Mesenchymal stem cell (in vitro differentiated cells and primary cell): ENCODE measurements around the gene CDC42EP4.

Experiments
- DNase-seq: peaks from one replicate; pipeline ENCODE4 v3.0.0-alpha.2; 2013
- H2AFZ ChIP-seq: one replicate; pipeline ENCODE4 v1.6.1; 2013; ENCODE audit warnings: low read depth, mild to moderate bottlenecking, control low read depth, inconsistent platforms, low read length, moderate library complexity
- H2AK5ac ChIP-seq: 2 replicates; pipeline ENCODE4 v1.6.1; 2013; ENCODE audit warnings: low read length, moderate library complexity, mild to moderate bottlenecking, inconsistent platforms; ENCODE audit not compliant: severe bottlenecking
- H2BK120ac ChIP-seq: one replicate; pipeline ENCODE4 v1.6.1; 2013; ENCODE audit warnings: low read depth, mild to moderate bottlenecking, inconsistent platforms, low read length, moderate library complexity
- H2BK12ac ChIP-seq, 2 experiments: one replicate each; pipeline ENCODE4 v1.6.1; 2013; ENCODE audit warnings: inconsistent platforms in 2 of 2, low read length in 2 of 2, mild to moderate bottlenecking in 2 of 2, moderate library complexity in 2 of 2, control low read depth in 1 of 2
- H2BK15ac ChIP-seq: one replicate; pipeline ENCODE4 v1.6.1; 2013; ENCODE audit warnings: mild to moderate bottlenecking, low read depth, inconsistent platforms; ENCODE audit not compliant: poor library complexity, severe bottlenecking
- H2BK5ac ChIP-seq: 2 replicates; pipeline ENCODE4 v1.6.1; 2013; ENCODE audit warnings: low read depth, mild to moderate bottlenecking, low read length, control low read depth, inconsistent platforms; ENCODE audit not compliant: poor library complexity, severe bottlenecking
- H3K14ac ChIP-seq, 2 experiments: one replicate each; pipeline ENCODE4 v1.6.1; 2013; ENCODE audit warnings: inconsistent platforms in 2 of 2, low read length in 2 of 2, control low read depth in 1 of 2, mild to moderate bottlenecking in 1 of 2, moderate library complexity in 1 of 2
- H3K18ac ChIP-seq, 2 experiments: one replicate each; pipeline ENCODE4 v1.6.1; 2013; ENCODE audit warnings: inconsistent platforms in 2 of 2, low read length in 2 of 2, control low read depth in 1 of 2, low read depth in 1 of 2, mild to moderate bottlenecking in 1 of 2
- H3K23ac ChIP-seq, 2 experiments: one replicate each; pipeline ENCODE4 v1.6.1; 2013; ENCODE audit warnings: inconsistent platforms in 2 of 2, low read length in 2 of 2, mild to moderate bottlenecking in 2 of 2, moderate library complexity in 2 of 2, control low read depth in 1 of 2
- H3K27ac ChIP-seq: 2 replicates; pipeline ENCODE4 v1.5.1; 2013; ENCODE audit warnings: mild to moderate bottlenecking, moderate library complexity, low read length, control low read depth, inconsistent platforms; ENCODE audit not compliant: poor library complexity, severe bottlenecking
- H3K27me3 ChIP-seq, 2 experiments: 2 replicates each; pipeline versions ENCODE4 v1.6.1 to v1.7.0; 2013; ENCODE audit warnings: low read length in 2 of 2, mild to moderate bottlenecking in 2 of 2, moderate library complexity in 2 of 2, control low read depth in 1 of 2, inconsistent platforms in 1 of 2; ENCODE audit not compliant: control insufficient read depth in 1 of 2, insufficient read depth in 1 of 2
- H3K36me3 ChIP-seq, 2 experiments: 2 replicates each; pipeline versions ENCODE4 v1.6.1 to v1.7.0; 2013; ENCODE audit warnings: low read length in 2 of 2, control low read depth in 1 of 2, inconsistent platforms in 1 of 2, low read depth in 1 of 2, mild to moderate bottlenecking in 1 of 2; ENCODE audit not compliant: insufficient read depth in 2 of 2, control insufficient read depth in 1 of 2
- H3K4ac ChIP-seq, 2 experiments: one replicate each; pipeline ENCODE4 v1.6.1; 2013; ENCODE audit warnings: inconsistent platforms in 2 of 2, low read length in 2 of 2, mild to moderate bottlenecking in 2 of 2, moderate library complexity in 2 of 2, control low read depth in 1 of 2, low read depth in 1 of 2
- H3K4me1 ChIP-seq: 2 replicates; pipeline ENCODE4 v1.6.1; 2013; ENCODE audit warnings: low read depth, low read length, control low read depth; ENCODE audit not compliant: control insufficient read depth, insufficient read depth
- H3K4me2 ChIP-seq: 2 replicates; pipeline ENCODE4 v1.6.1; 2013; ENCODE audit warnings: low read length, mild to moderate bottlenecking, inconsistent platforms; ENCODE audit not compliant: poor library complexity, severe bottlenecking
- H3K4me3 ChIP-seq, 2 experiments: 2 replicates each; pipeline versions ENCODE4 v1.5.1 to v1.7.0; 2013; ENCODE audit warnings: low read length in 2 of 2, mild to moderate bottlenecking in 2 of 2, control low read depth in 1 of 2, low read depth in 1 of 2; ENCODE audit not compliant: insufficient read depth in 1 of 2
- H3K79me1 ChIP-seq: replicated peaks from 2 replicates; pipeline ENCODE4 v1.6.1; 2013; ENCODE audit warnings: mild to moderate bottlenecking, control low read depth, low read length, inconsistent platforms; ENCODE audit not compliant: poor library complexity, severe bottlenecking
- H3K9ac ChIP-seq: 2 replicates; pipeline ENCODE4 v1.7.0; 2013; ENCODE audit warnings: mild to moderate bottlenecking, low read length, moderate library complexity
- H3K9me3 ChIP-seq: 2 replicates; pipeline ENCODE4 v1.7.0; 2013; ENCODE audit warnings: mild to moderate bottlenecking, low read length; ENCODE audit not compliant: control insufficient read depth
- H4K8ac ChIP-seq: one replicate; pipeline ENCODE4 v1.6.1; 2013; ENCODE audit warnings: inconsistent platforms, mild to moderate bottlenecking, low read length, moderate library complexity
- H4K91ac ChIP-seq: one replicate; pipeline ENCODE4 v1.6.1; 2013; ENCODE audit warnings: mild to moderate bottlenecking, low read length, inconsistent platforms
- WGBS: methylation state at CpG from one replicate; pipeline ENCODE4 v1.1.7; 2013; ENCODE audit warnings: mixed read lengths; 5-methylcytosine and 5-hydroxymethylcytosine counted together

CDC42EP4 gene

DNA sequence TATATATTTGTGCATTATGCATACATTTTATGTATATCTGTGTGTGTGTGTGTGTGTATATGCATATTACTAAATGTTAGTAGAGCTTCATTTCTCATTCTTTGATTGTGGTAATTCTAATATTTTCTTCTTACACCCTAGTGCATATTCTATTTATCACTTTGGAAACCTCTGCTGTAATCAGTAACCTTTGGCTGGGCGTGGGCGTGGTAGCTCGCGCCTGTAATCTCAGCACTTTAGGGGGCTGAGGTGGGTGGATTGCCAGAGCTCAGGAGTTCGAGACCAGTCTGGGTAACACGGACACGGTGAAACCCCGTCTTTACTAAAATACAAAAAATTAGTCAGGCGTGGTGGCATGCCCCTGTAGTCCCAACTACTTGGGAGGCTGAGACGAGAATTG, 77.1 kb downstream of the CDC42EP4 start:
- Histone ChIP-seq H2AFZ (no peak overlapping the region), H3K79me1 (peaks cover 19% of the 10 kb centered on the region), H2BK5ac (no peak overlapping the region), H3K18ac (no peak overlapping the region), H3K4me3 (no peak overlapping the region), H2AK5ac (no peak overlapping the region), H3K23ac (no peak overlapping the region), H2BK15ac (no peak overlapping the region), H3K4ac (no peak overlapping the region), H3K4me2 (no peak overlapping the region), H3K9ac (no peak overlapping the region), H2BK120ac (no peak overlapping the region), H3K36me3 (peaks cover 10 to 41% of the 10 kb centered on the region in 2 experiments), H3K9me3 (no peaks in the 10 kb centered on the region), H2BK12ac (no peak overlapping the region), H3K14ac (no peak overlapping the region), H3K4me1 (peaks cover 9% of the 10 kb centered on the region), H3K27me3 (no peaks in the 10 kb centered on the region), H4K8ac (no peak overlapping the region), H3K27ac (no peak overlapping the region), H4K91ac (no peak overlapping the region)
- DNase-seq = no peak
- 91% methylated on average over 10 of the region's 10 CpGs for WGBS
